ENCODE data around the gene DOCK11. TPM values are rescaled to one million over a fixed set of nuclear protein-coding genes. Genes with fewer than 3 reads are reported as not detected.

The DOCK11 gene
- total RNA-seq, 8 experiments from 2014 or later: 13.6 to 58.2 (median 22.5) TPM

DNA sequence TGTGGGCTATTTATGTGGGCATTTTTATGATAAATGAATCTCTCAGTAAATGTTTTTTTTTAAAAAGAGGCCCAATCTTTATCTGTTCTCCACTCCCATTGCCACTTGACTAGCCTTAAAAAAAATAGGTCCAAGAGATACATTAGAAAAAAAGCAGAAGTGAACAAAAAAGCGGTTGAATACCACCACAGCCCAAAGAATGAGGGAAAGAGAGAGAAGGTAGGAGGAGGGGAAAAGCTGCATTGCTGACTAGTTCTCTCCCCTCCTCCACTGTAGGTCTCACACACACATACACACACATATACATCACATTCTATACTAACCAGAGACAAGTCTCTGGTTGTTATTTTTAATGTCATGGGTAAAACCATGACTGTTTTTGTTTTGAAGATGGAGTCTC, 136.0 kb downstream of the DOCK11 start:
- no peak for ATAC-seq (replicated peaks in 6 of 8)
- H3K4me1 ChIP-seq (replicated peaks in 1 of 2): no peaks in the 10 kb centered on the region
- in situ Hi-C loops (cut with MboI; ENCODE audit: low pct_unique_long_range_greater_than_20kb in 2 of 9, low sequenced_read_pairs in 9 of 9, unreplicated experiment in 9 of 9): loop anchor here in 1 of 9 experiments (25.0 kb wide), 1 partner anchor 181 kb away; the partner anchor contains the start of gene ZCCHC12
- WGBS, 10 experiments: 88 to 100% methylated on average over 1 of the region's 1 CpG; no CpG with 5 or more reads in 8 of the 10 experiments
- no peak overlapping the region for H3K4me3 ChIP-seq
- no peak overlapping the region for H3K27ac ChIP-seq

DNA sequence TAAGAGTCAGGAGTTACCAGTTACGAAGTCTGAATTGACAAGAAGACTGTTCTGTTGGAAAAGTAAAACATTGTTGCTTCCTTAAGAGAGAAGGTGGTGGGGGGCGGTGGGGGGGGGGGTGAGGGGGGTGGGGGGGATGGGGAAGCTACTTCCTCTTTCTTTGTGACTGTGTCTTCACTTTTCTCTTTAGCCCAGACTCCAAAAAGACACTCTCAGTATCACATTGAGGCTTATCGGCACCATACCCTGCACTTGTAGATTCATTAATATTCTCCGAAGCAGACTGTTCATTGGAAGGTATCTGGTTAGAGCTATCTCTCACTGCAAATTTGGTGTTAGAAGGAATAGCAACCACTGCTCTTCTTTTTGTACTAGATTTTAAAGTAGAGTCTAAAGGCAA, 137.2 kb downstream of the DOCK11 start:
- ATAC-seq (replicated peaks in 6 of 8): no peak
- H3K4me3 ChIP-seq: no peak overlapping the region
- 58 to 100% (median 100%) methylated on average over 1 to 2 of the region's 4 CpGs; no CpG with 5 or more reads in 5 of the 10 experiments for WGBS, 10 experiments
- H3K4me1 ChIP-seq (replicated peaks in 1 of 2): no peaks in the 10 kb centered on the region
- in situ Hi-C loops (cut with MboI; ENCODE audit: low pct_unique_long_range_greater_than_20kb in 2 of 9, low sequenced_read_pairs in 9 of 9, unreplicated experiment in 9 of 9): loop anchor here in 1 of 9 experiments (25.0 kb wide), 1 partner anchor 179 kb away; the partner anchor contains the start of gene ZCCHC12
- no peak overlapping the region for H3K27ac ChIP-seq

DNA sequence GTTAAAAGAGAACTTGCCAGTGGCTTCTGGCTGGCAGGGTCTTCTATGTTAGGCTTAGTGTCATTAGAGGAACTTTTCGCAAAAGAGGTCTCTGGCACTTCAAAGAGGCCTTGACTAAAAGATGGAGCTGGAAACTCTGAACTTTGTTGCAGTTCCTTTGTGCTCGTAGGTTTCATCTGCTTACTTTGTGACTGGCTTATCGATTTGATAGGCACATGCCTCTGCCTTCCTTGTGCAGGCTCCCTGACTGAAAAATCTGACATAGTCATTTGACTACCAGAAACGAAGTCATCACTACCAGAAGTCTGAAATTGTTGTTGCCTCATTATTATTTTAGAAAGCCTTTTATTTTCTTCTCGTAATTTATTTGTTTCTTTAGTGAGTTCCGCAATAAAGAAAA, 137.9 kb downstream of the DOCK11 start:
- 52 to 100% (median 87%) methylated on average over 1 to 5 of the region's 6 CpGs; no CpG with 5 or more reads in 4 of the 10 experiments for WGBS, 10 experiments
- no peak overlapping the region for H3K4me3 ChIP-seq
- no peaks in the 10 kb centered on the region for H3K4me1 ChIP-seq (replicated peaks in 1 of 2)
- ATAC-seq (replicated peaks in 6 of 8): no peak
- H3K27ac ChIP-seq: no peak overlapping the region
- in situ Hi-C loops (cut with MboI; ENCODE audit: low pct_unique_long_range_greater_than_20kb in 2 of 9, low sequenced_read_pairs in 9 of 9, unreplicated experiment in 9 of 9): loop anchor here in 1 of 9 experiments (25.0 kb wide), 1 partner anchor 179 kb away; the partner anchor contains the start of gene ZCCHC12

DNA sequence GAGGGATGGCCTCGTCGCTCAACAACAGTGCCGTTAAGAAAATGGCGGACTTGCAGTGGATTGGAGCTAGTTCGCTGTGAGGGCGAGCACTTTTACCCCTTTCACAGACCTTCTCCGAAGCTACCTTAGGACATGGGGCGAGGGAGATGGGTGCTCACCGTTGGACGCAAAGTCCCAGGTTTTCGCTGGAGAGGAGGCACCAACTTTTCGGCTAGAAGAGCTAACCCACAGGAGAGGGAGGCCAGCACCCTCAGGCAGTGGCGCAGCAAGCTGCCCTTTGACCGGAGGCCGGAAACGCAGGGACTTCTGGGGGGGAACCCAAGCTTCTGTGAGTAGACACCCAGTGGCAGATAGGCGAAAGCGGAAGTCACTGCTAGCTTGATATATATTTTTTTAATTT, 138.7 kb downstream of the DOCK11 start:
- 50 to 100% (median 72%) methylated on average over 1 to 13 of the region's 18 CpGs; no CpG with 5 or more reads in 7 of the 10 experiments for WGBS, 10 experiments
- no peak for ATAC-seq (replicated peaks in 6 of 8)
- Histone ChIP-seq H3K27ac (no peak overlapping the region), H3K4me1 (replicated peaks in 1 of 2) (no peaks in the 10 kb centered on the region), H3K4me3 (no peak overlapping the region)
- in situ Hi-C loops (cut with MboI; ENCODE audit: low pct_unique_long_range_greater_than_20kb in 2 of 9, low sequenced_read_pairs in 9 of 9, unreplicated experiment in 9 of 9): loop anchor here in 1 of 9 experiments (25.0 kb wide), 1 partner anchor 178 kb away; the partner anchor contains the start of gene ZCCHC12

DNA sequence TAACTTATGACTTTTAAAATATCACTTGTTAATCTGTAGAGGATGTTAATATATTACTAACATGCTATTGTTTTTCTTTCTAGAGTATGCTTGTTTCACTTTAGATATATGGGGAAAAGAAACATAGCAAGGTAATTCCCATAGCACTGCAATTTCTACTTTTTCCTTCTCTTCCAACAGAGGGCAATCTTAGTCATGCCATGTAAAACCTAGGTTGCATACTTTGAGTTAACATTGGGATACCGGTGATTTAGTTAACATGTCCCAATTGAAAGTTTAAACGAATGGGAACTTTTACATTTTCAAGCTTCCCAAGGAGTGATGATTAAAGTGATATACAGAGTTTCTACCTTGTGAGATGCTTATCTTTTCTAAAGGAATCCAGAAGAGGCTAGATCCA, 142.4 kb downstream of the DOCK11 start:
- H3K4me3 ChIP-seq: no peak overlapping the region
- H3K27ac ChIP-seq: no peak overlapping the region
- in situ Hi-C loops (cut with MboI; ENCODE audit: low pct_unique_long_range_greater_than_20kb in 2 of 9, low sequenced_read_pairs in 9 of 9, unreplicated experiment in 9 of 9): loop anchor here in 1 of 9 experiments (25.0 kb wide), 1 partner anchor 174 kb away; the partner anchor contains the start of gene ZCCHC12
- no peaks in the 10 kb centered on the region for H3K4me1 ChIP-seq (replicated peaks in 1 of 2)
- 0 to 70% (median 12%) methylated on average over 1 to 2 of the region's 2 CpGs; no CpG with 5 or more reads in 4 of the 10 experiments for WGBS, 10 experiments
- ATAC-seq (replicated peaks in 6 of 8): no peak

DNA sequence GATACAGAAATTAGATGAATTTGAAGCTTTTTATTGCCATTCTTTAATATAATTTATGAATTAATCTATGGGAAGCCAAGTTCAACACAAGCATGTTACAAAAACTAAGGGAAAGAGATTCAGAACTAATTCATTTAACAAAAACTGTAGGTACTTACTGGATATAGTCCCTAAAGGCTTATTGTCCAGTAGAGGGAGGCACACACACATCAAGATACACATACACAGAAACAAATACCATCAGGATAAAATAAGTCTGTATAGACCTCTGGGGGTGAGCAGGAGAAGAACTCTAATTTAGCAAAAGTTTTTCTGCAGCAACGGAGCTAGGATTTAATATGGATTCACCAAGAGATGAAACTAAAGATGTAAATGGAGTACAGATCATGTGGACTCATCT, 148.8 kb downstream of the DOCK11 start:
- in situ Hi-C loops (cut with MboI; ENCODE audit: low pct_unique_long_range_greater_than_20kb in 2 of 9, low sequenced_read_pairs in 9 of 9, unreplicated experiment in 9 of 9): loop anchor here in 1 of 9 experiments (25.0 kb wide), 1 partner anchor 168 kb away; the partner anchor contains the start of gene ZCCHC12
- Histone ChIP-seq H3K4me3 (no peak overlapping the region), H3K4me1 (replicated peaks in 1 of 2) (no peaks in the 10 kb centered on the region), H3K27ac (no peak overlapping the region)
- peak in 3 of 8 experiments; percentile 45 to 59 (median 52) for ATAC-seq (replicated peaks in 6 of 8)
- WGBS, 10 experiments: 14 to 100% (median 80%) methylated on average over 1 of the region's 1 CpG; no CpG with 5 or more reads in 5 of the 10 experiments

DNA sequence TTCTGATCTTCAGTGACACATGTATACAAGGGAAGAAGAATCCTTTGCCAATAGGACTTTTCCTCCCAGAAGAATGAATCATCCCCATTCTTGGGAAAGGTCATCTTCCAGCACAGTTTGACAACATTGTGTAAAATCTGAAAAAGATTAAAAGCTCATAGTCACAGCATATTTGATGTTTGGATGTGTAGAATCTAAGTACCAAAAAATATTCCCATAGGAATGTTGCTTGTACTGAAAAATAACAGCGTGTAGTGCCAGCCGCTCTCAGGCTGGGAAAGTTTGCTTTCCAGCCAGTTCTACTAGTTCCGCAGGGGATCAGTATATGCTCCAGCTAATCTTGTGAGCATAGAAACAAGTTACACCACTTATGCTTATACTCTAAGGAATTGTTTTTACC, 157.1 kb downstream of the DOCK11 start:
- 56 to 100% (median 72%) methylated on average over 3 of the region's 3 CpGs; no CpG with 5 or more reads in 6 of the 10 experiments for WGBS, 10 experiments
- Histone ChIP-seq H3K4me1 (replicated peaks in 1 of 2) (no peaks in the 10 kb centered on the region), H3K27ac (no peak overlapping the region), H3K4me3 (no peak overlapping the region)
- no peak for ATAC-seq (replicated peaks in 6 of 8)
- in situ Hi-C loops (cut with MboI; ENCODE audit: low pct_unique_long_range_greater_than_20kb in 2 of 9, low sequenced_read_pairs in 9 of 9, unreplicated experiment in 9 of 9): no loop called here

DNA sequence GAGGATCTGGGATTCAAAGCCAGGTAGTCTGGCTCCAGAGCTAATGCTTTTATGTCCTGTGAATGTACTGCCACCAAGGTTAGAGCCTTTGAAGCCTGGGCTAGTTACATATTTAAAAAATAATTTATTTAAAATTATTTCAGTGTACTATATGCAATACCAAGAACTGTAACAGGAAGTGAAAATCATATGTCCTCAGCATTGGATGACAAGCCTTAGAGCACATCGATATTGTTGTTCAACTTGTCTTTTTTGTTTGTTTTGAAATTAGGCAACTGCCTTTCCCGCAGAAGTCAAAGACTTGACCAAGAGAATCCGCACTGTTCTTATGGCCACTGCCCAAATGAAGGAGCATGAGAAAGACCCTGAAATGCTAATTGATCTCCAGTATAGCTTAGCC, 158.7 kb downstream of the DOCK11 start:
- in situ Hi-C loops (cut with MboI; ENCODE audit: low pct_unique_long_range_greater_than_20kb in 2 of 9, low sequenced_read_pairs in 9 of 9, unreplicated experiment in 9 of 9): no loop called here

DNA sequence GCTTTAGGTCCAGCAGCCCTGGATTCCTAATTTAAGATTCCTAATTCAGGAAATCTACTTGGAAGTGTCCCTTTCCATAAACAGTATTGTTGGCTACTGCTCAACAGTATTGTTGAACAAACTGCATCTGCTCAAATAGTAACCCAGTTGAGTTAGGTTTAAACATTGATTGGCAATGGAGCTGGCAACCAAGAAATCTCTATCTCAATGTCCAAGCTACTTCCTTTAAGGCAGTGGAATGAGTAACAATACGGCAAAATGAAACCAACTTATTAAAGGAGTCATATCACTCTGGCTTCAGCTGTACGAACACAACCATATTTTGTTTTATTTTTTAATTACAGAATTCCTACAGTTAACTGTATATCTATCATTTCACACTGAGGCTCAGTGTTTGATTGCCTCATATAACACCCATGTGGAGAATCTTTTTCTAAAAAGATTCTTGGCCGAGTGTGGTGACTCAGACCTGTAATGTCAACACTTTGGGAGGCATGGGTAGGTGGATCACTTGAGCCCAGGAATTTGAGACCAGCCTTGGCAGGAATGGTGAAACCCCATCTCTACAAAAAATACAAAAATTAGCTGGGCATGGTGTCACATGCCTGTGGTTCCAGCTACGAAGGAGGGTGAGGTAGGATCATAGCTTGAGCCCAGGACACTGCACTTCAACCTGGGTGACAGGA, 160.1 kb downstream of the DOCK11 start:
- no peak for ATAC-seq (replicated peaks in 6 of 8)
- 8 to 100% (median 72%) methylated on average over 1 to 4 of the region's 4 CpGs; no CpG with 5 or more reads in 5 of the 10 experiments for WGBS, 10 experiments
- in situ Hi-C loops (cut with MboI; ENCODE audit: low pct_unique_long_range_greater_than_20kb in 2 of 9, low sequenced_read_pairs in 9 of 9, unreplicated experiment in 9 of 9): no loop called here

More for the DNA sequence above, 158.7 kb downstream of the DOCK11 start:
- no peaks in the 10 kb centered on the region for H3K4me1 ChIP-seq (replicated peaks in 1 of 2)
- 56 to 100% (median 86%) methylated on average over 1 to 3 of the region's 3 CpGs; no CpG with 5 or more reads in 5 of the 10 experiments for WGBS, 10 experiments
- ATAC-seq (replicated peaks in 6 of 8): no peak
- no peak overlapping the region for H3K27ac ChIP-seq
- no peak overlapping the region for H3K4me3 ChIP-seq

DNA sequence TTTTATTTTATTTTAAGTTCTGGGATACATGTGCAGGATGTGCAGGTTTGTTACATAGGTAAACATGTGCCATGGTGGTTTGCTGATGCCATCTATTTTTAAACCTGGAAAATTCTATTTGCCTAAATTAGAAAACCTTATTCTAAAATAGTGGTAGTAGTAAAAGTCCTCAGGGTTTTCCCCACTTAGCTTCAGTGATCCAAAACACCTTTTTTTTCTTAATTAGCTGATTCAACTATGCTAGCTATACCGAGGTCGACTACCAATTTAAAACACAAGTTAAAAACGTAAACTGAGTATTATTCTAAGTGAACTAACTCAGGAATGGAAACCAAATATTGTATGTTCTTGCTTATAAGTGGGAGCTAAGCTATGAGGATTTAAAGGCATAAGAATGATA, 161.8 kb downstream of the DOCK11 start:
- 63 to 100% (median 88%) methylated on average over 1 to 3 of the region's 3 CpGs; no CpG with 5 or more reads in 6 of the 10 experiments for WGBS, 10 experiments
- no peak overlapping the region for H3K27ac ChIP-seq
- in situ Hi-C loops (cut with MboI; ENCODE audit: low pct_unique_long_range_greater_than_20kb in 2 of 9, low sequenced_read_pairs in 9 of 9, unreplicated experiment in 9 of 9): no loop called here
- no peaks in the 10 kb centered on the region for H3K4me1 ChIP-seq (replicated peaks in 1 of 2)
- H3K4me3 ChIP-seq: no peak overlapping the region
- ATAC-seq (replicated peaks in 6 of 8): no peak

More for the DNA sequence above, 160.1 kb downstream of the DOCK11 start:
- H3K4me3 ChIP-seq: no peak overlapping the region
- no peaks in the 10 kb centered on the region for H3K4me1 ChIP-seq (replicated peaks in 1 of 2)
- no peak overlapping the region for H3K27ac ChIP-seq

DNA sequence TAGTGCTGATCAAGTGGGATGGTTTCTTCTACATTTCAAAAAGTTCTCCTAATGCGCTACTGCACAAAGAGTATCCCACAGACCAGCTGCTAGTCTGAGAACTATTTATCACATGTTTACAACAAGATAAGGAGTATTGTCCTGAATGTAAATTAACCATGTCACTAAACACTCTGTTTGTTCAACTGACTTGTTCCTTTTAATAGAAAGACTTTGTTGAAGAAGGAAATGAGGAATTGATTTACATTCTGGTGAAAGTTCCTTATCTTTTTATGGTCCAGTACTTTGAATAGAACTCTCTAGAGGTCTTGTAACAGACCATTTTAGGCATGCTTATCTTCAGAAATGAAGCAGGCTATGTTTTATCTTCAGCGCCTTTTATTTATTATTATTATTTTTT, 164.5 kb downstream of the DOCK11 start:
- WGBS, 10 experiments: 67 to 100% (median 80%) methylated on average over 1 of the region's 2 CpGs; no CpG with 5 or more reads in 7 of the 10 experiments
- no peak overlapping the region for H3K27ac ChIP-seq
- in situ Hi-C loops (cut with MboI; ENCODE audit: low pct_unique_long_range_greater_than_20kb in 2 of 9, low sequenced_read_pairs in 9 of 9, unreplicated experiment in 9 of 9): no loop called here

DNA sequence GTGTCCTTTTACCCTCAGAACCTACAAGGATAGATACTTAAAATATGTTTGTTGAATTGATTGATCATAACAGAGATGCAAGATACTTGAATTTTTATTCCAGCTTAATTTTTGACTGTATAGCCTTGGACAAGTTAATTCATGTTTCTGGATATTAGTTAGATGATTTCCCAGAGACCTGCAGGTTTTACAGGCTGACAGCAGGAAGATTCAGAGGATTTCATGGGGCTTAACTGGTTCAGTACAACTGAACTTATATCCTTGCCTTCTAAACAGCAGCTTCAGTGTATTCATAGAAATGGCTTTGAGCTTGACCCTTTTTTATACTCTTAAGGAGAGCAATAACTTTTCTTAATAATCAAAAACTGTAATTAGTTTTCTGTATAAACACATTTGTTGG, 169.6 kb downstream of the DOCK11 start:
- in situ Hi-C loops (cut with MboI; ENCODE audit: low pct_unique_long_range_greater_than_20kb in 2 of 9, low sequenced_read_pairs in 9 of 9, unreplicated experiment in 9 of 9): no loop called here
- H3K4me1 ChIP-seq (replicated peaks in 1 of 2): no peaks in the 10 kb centered on the region
- H3K27ac ChIP-seq: no peak overlapping the region
- H3K4me3 ChIP-seq: no peak overlapping the region
- ATAC-seq (replicated peaks in 6 of 8): no peak

More for the DNA sequence above, 164.5 kb downstream of the DOCK11 start:
- no peak for ATAC-seq (replicated peaks in 6 of 8)
- no peaks in the 10 kb centered on the region for H3K4me1 ChIP-seq (replicated peaks in 1 of 2)
- H3K4me3 ChIP-seq: no peak overlapping the region

DNA sequence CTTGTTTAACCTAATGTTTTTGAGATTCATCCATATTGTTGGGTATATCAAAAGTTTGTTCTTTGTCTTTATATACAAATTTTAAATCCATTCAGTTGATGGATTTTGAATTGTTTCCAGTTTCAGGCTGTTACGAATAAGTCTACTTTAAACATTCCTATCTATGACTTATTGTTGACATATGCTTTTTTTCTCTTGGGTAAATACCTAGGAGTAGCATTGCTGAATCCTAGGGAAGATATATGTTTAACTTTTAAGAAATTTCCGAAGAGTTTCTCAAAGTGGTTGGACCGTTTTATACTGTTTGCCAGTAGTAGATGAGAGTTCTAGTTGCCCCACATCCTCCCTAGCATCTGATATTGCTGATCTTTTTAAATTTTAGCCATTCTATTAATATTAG, 170.9 kb downstream of the DOCK11 start:
- no peak for ATAC-seq (replicated peaks in 6 of 8)
- no peaks in the 10 kb centered on the region for H3K4me1 ChIP-seq (replicated peaks in 1 of 2)
- no peak overlapping the region for H3K4me3 ChIP-seq
- WGBS, 10 experiments: 50 to 100% (median 90%) methylated on average over 1 to 3 of the region's 3 CpGs; no CpG with 5 or more reads in 5 of the 10 experiments
- no peak overlapping the region for H3K27ac ChIP-seq
- in situ Hi-C loops (cut with MboI; ENCODE audit: low pct_unique_long_range_greater_than_20kb in 2 of 9, low sequenced_read_pairs in 9 of 9, unreplicated experiment in 9 of 9): no loop called here

All from motor neuron (in vitro differentiated cells).